HG03457 (cell line): ENCODE measurements around the gene ERBB2.
"Not testable (repeated sequence)": the region's sequence is repeated elsewhere in the genome, so short reads cannot be mapped to it uniquely, and the experiment has no call there.

Experiments used
- ATAC-seq: cut with Tn5 transposase; IDR thresholded peaks from one replicate; pipeline ENCODE4 v1.9.1; 2021; ENCODE audit warnings: moderate number of reproducible peaks; ENCODE audit not compliant: unreplicated experiment

ERBB2 gene

GRCh38 chr17:39757931-39758873 is 58.3 kb downstream of the ERBB2 start:
- ATAC-seq, result no peak

DNA sequence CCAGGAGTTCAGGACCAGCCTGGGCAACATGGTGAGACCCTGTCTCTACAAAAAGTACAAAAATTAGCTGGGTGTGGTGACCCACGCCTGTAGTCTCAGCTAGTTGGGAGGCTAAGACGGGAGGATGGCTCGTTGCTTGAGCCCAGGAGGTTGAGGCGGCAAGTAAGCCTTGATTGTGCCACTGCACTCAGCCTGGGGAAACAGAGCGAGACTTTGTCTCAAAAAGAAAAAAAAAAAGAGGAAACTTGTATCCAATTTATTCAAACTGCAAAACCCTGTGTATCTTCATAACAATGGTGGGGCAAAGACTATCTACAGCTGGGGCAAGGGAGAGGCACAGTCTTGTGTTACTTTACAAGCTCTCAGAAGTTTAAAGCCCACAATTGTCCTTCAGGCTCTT is 59.3 kb downstream of the ERBB2 start:
- ATAC-seq, result no peak

DNA sequence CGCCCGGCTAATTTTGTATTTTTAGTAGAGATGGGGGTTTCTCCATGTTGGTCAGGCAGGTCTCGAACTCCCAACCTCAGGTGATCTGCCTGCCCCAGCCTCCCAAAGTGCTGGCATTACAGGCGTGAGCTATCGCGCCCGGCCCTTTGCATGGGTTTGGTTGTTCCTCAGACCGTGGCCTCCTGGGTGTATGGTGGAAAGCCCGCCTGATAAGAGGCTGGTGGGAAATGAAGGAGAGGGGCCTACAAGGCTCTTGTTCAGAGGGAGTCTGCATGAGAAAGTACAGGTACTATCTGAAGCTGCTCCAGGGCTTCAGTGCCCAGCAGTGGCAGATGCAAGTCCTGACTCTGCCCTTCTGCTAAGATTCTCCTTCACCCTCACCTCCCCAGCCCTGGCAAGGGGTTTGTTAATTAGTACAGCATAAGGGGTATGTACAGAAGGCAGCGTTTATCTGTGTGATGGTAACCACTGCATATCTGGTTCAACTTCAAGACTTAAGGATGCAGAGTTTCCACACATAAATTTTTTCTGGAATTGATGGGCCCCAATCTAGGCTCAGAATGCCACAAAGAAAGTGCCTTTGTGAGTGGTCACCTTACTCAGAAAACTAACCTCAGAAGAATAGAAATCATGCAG is 62.1 kb downstream of the ERBB2 start:
- no peak for ATAC-seq

DNA sequence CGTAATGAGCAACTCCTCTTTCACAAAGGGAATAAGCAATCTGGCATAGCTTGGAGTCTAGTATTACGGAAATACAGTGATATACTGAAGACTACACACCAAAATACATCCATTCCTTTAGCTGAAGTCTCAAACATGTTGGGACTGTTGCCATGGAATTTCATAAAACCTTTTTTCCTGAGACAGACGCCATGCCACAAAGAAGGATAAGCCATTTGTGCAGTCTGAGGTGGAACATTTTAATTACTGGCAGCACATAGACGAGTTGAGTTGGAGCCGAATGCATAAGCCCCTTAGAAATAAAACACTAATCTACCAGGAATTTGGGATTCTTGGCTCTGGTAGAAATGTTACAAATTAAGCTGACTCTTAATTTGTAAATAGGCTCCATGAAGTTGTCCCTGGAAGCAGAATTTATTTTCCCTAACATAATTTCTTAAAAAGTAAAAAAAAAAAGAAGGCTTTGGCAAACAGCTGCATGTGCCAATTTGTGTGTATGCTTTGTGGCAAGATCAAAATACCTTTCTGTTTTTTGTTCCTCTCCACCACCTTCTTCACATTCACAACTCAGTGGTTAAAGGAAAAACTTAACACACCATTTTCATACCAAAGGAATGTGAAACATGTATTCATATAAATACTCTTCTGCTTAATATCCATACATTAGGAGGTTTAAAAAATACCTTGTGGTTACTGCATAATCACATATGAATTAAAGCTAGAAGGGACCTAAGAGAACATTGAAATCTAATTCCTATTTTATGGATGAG is 63.4 kb downstream of the ERBB2 start:
- no peak for ATAC-seq

- ATAC-seq, result not testable (repeated sequence)
Measured at GRCh38 chr17:39764171-39764570, 64.3 kb downstream of the ERBB2 start.

DNA sequence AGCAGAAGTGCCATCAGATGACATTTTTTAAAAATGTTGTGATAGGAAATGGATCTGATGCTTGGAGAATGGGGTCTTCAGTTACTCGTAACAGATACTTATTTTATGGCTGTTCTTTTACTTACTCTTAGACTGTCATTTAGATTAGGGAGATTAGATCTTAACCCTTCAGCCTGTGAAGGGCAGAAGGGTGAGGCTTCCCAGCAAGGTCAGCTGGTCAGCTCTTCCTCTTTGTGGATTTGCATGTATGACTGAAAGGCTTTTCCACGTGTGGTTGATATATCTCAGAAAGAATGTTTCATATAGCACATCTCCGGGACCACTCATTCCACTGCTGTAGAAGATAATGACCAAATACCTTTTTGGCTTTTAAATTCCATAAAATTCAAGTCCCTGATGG is 65.3 kb downstream of the ERBB2 start:
- ATAC-seq, result no peak

- ATAC-seq, result no peak
Measured at GRCh38 chr17:39765766-39766165, 65.9 kb downstream of the ERBB2 start.

DNA sequence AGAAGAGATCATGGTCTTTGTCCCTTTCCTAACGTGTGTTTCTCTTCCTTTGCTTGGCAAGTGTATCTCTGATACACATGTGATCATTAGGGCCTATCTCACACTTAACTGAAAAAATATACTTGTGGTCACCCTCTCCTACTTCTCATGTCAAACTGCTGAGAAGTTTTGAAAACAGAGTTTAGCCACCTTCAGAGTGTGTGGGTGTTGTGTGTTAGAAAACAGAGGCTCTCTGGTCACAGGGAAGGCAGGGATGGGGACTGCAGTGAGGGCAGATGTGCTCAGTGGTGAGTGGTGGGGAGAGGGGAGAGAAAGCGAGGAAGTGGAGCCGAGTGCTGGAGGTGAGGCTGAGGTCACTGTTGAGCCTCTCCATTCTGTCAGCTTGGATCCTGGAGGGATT is 67.3 kb downstream of the ERBB2 start:
- no peak for ATAC-seq

GRCh38 chr17:39769974-39770587 is 70.2 kb downstream of the ERBB2 start:
- peak; percentile 31 for ATAC-seq

DNA sequence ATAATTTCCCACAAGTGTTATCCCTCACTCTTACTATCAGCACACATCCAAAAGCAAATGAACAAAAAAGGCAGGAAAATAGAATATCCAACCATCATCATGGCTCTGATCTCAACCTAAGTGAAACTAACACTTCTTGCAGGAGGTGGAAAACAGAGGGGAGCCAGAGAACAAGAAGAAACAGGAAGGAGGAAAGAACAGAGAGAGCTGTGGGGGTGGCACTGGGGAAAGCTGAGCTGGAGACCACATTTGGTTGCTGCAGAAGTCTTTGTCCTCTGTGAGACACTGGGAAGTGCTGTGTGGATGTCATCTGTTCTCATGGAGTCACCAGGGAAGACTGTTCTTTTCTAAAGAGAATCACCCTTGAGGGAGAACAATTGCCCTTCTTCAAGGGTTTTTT is 72.6 kb downstream of the ERBB2 start:
- ATAC-seq, result no peak

- ATAC-seq, result no peak
Measured at GRCh38 chr17:39772987-39773934, 73.4 kb downstream of the ERBB2 start.

GRCh38 chr17:39774047-39774446 is 74.2 kb downstream of the ERBB2 start:
- no peak for ATAC-seq

DNA sequence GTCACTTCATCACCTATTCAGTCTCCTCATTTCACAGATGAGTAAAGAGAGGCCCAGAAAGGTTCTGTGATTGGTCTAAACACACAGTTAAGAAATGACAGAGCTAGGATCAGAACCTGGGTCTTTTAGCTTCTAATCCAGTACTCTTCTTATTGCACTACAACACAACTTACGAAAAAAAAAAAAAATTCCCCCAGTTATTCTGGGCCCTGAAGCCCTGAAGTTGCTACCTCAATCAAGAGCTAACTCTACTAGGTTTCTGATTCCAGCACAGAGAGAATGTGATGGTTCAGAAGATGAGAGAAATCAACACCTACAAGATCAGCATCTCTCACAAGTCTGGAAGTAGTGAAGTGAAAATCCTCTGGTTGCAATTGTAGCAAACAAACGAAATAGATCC is 75.2 kb downstream of the ERBB2 start:
- ATAC-seq, result no peak

GRCh38 chr17:39776252-39776651 is 76.4 kb downstream of the ERBB2 start:
- no peak for ATAC-seq

DNA sequence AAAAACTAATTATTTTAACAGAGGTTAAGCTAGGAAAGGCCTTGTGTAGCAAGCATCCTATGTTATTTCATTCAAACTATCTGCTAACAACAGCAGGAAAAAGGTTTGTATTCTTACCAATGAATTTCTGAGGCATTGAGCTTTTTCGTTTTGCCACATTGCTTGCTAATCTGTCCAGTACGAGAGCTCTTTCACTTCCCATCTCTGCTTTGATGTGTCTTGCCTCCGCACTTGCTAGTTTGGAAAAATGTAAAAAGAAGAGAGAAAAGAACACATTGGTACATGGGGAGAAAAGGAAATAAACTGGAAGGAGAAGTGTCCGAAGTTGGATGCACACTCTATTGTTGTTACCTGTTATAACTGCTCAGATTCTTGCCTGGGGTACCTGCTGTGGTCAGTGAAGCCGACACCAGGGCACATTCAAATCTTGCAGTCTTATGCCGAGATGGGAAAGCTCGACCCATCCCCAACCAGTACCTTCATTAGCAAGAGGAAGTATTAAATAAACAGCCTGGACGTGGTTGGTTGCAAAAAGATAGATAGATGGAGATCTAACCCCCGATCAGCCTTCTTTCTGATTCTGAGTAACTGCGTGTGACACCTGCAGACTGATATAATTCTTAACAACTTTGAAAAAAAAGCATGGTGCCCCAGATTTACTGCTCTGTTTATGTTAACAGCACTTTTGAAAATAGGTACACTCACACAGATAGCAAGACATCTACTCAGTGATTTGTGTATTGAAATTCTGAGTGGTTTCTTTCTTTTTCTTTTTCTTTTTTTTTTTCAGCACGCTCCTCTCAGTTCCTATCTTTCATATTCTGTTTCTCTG is 77.9 kb downstream of the ERBB2 start:
- ATAC-seq, result no peak
